NCI-H1105 treated with DMSO at 0.1 percent for 48 hours (cell line): Measurements from ENCODE around the gene PTPRZ1.

ENCODE experiments used
- DNase-seq: peaks from one replicate; lab custom pipeline; 2025; lab: John Stamatoyannopoulos, UW

The PTPRZ1 gene

DNA sequence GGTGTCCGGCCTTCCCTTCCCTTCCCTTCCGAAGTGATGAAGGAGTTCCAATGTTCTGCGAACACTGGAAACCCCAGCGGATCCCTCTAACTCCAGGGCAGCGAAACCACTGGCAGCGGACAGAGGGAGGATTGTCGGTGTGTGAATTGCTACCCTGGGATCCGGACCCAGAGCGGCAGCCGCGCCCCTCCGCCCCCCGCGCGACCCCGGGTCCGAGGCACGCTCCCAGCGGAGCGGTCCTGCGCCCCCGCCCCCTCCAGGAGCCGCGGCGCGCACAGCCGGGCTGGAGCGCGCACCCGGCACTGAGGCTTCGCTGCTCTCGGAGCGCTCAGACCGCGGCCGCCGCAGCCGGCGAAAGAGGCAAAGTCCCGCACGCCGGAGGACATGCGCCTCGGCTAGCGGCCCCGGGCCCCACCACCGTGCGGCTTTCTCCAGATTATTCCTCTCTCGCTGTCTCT, at the start of gene PTPRZ1:
TSS of gene PTPRZ1 (plus strand) at position 331 of the 458 bp plus-strand sequence. CDS start 339 bp downstream, outside the sequence.
- peak; percentile 58 for DNase-seq

DNA sequence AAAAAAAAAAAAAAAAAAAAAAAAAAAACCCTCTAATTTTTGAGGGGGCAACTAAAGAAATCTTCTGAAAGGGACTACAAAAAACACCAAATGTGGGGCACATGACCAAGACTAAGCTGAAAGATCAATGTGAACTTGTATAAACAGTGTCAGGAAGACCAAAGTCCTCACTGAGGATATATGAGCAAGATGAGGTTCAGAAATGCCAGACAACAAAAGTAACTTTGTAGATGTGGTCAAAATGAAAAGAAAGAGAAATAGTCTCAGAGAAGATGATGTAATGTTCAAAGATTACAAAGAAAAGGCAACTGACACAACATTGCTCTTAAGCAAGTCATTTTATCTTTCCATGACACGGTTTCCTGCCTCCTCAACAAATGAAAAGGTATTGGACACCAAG, 48.7 kb upstream of the PTPRZ1 start:
- no peak for DNase-seq

- peak; percentile 78 for DNase-seq
These were observed 41.6 kb upstream of the PTPRZ1 start for GRCh38 chr7:121831351-121831750.

DNA sequence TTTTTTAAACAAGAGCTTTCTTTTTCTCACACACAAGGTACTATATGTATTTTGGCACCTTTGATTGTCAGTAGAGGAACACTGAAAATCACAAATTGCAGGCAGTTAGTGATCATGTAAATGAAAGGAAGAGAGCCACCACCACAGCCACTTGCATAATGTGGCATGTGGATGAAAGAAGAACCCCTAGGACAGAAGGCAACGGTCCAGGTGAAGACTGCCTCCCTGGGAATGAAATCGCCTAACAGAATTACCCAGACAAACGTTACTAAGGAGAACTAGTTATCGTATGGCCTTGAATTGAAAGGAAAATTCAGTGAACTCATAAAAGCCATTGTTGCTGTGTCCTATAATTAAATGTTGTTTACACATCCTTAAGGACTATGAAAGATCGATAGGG, 41.2 kb upstream of the PTPRZ1 start:
- peak; percentile 96 for DNase-seq

DNA sequence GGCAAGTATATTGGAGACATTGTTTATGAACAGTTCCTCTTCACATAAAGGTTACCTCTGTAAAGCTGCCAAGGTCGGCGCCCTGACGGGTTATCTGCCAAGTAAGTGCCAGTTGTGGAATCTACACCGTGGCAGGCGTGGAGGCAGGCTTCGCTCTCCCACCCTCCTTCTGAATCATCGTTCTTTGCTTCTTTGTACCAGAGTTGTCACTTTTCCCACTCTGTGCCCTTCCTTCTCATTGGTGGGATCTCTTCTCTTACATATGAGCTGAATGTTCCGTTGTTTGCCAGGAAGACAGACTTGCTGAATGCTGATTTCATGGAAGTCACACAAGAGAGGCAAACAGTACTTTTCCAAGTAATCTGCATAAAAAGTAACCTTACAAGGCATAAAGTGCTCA, 40.6 kb upstream of the PTPRZ1 start:
- DNase-seq, result peak; percentile 83

GRCh38 chr7:121833991-121834390, 39.0 kb upstream of the PTPRZ1 start:
- DNase-seq, result no peak

DNA sequence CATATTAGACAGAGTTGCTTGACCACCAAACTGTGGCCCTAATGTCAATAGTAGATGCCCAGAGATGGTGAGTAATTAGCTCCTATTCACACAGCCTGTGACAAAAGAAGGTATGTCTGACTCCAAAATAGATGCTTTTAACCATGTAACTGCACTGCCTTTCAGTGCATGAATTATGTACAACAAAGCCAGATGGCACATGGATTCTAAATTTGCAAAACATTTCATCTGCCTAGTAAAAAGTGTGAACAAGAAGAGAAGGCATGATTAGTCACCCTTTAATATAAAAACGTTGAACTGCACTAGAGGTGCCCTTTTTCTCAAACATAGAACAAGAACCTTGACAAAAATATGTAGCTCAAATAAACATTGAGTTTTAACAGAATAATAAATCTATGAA, 35.5 kb upstream of the PTPRZ1 start:
- DNase-seq, result no peak

- DNase-seq, result no peak
These were observed 25.9 kb upstream of the PTPRZ1 start for GRCh38 chr7:121847041-121847440.

GRCh38 chr7:121853307-121853706, 19.7 kb upstream of the PTPRZ1 start:
- DNase-seq, result no peak

- no peak for DNase-seq
These were observed 12.0 kb upstream of the PTPRZ1 start for GRCh38 chr7:121860953-121861352.

- DNase-seq, result no peak
These were observed 10.4 kb upstream of the PTPRZ1 start for GRCh38 chr7:121862591-121862990.

- no peak for DNase-seq
These were observed 1.8 kb upstream of the PTPRZ1 start for GRCh38 chr7:121871188-121871587.

DNA sequence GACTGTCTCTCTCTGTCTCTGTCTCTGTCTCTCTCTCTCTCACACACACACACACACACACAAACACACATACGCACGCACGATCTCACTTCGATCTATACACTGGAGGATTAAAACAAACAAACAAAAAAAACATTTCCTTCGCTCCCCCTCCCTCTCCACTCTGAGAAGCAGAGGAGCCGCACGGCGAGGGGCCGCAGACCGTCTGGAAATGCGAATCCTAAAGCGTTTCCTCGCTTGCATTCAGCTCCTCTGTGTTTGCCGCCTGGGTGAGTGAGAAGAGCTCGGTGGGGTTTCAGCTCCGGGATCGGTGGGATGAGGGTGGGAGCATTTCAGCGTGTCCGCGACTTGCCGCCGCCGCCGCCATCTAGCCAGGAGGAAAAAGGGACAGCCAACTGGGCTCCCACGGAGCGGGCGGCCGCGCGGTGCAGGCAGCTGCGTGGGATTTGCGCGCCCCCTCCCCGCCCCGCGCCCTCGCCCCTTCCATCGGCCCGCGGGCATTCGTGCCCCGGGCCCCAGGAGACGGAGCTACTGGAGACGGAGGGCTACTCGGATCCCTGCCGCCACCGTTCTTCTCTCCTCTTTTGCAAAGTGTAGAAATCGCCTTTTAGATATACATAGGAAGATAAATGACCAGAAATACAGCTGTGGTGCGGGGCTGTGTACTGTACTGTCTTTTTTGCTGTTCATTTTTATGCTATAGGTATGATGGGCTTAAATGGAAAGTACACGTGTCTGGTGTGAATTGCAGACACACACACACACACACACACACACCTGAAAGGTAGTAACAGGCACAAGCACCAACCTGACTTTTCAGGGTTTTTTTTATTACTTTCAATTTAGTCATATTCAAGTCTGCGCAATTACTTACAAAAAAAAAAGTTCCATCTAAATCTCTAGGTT, 581 bp downstream of the PTPRZ1 start:
- DNase-seq, result peak; percentile 55

- no peak for DNase-seq
These were observed 1.3 kb downstream of the PTPRZ1 start for GRCh38 chr7:121874298-121874697.

- DNase-seq, result no peak
These were observed 2.2 kb downstream of the PTPRZ1 start for GRCh38 chr7:121875203-121875602.

- DNase-seq, result no peak
These were observed 3.9 kb downstream of the PTPRZ1 start for GRCh38 chr7:121876656-121877500.

DNA sequence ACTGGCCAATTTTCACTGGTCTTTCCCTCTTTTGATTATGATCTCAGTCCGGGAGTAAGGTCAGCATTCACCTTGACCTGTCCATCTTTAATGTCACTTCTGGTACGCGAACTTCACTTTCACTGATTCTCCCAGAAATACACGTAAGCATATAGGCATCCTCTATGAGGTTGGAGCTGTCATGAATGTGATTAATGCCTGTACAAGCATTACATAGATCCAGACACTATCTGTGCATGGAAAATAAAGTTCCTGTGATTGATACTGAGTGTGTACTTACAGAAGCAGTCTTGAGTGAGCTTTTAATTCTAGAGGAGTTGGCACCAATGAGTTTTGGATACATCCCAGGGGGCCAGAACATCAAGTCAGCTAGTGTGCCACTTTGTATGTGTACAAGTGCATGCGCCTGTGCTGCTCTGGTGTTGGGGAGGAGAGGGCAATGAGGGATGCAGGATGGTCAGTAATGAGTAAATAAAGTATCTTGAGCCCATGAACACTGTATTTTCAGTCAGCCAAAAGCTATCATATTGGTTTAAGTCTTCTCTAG, 6.0 kb downstream of the PTPRZ1 start:
- DNase-seq, result no peak

DNA sequence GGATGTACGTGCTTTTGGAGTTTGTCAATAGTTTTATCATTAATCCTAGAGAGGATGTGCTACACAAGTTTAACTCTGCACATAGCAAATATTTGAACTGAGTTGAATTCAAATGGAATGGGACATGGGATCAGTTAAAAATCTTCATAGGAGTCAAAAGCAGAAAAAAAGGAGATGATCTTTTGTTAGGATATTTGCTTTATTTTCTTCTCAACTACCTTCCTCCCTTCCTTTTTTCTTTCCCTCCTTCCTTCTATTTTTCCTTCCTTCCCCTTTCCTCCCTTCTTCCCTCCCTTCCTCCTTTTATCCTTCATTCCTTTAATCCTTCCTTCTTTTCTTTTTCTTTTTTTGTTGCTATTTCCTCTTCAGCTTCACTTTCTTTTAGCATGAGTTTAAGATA, 6.6 kb downstream of the PTPRZ1 start:
- DNase-seq, result no peak

DNA sequence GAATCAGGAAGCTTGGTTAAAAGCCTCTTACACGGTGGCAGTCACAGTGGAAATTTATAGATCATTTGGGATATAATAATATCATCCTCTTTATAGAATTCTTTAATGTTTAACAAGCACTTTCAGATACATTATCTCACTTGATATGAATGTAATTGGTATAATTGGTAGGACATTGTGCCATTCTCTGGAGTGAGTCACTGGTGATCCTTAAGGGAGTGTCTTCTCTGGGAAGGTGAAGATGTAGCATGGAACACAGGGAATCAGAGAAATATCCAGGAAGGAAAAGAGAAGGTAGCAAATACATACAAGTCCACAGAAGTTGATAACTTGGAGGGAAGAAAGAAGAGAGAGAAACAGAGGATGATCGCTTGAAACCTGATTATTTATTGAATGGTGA, 9.8 kb downstream of the PTPRZ1 start:
- DNase-seq, result peak; percentile 39

- no peak for DNase-seq
These were observed 12.4 kb downstream of the PTPRZ1 start for GRCh38 chr7:121885166-121885920.

DNA sequence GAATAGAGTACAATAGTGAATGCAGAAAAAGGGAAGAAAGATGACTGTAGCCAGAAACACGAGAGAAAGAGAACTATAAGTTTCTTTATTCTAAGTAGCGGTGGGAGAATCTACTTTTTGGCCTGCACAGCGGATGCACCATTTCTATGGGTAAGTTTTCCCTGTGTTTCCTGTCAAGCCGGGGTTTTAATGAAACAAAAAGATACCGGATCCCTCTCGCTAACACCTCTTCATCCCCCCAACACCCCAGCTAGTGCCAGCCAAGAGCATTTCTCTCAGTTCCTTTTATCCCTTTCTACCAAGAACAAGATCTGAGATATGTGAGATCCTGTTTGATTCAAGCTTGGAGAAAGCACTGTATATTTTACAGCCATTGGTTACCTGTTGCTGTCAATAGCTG, 14.7 kb downstream of the PTPRZ1 start:
- no peak for DNase-seq

DNA sequence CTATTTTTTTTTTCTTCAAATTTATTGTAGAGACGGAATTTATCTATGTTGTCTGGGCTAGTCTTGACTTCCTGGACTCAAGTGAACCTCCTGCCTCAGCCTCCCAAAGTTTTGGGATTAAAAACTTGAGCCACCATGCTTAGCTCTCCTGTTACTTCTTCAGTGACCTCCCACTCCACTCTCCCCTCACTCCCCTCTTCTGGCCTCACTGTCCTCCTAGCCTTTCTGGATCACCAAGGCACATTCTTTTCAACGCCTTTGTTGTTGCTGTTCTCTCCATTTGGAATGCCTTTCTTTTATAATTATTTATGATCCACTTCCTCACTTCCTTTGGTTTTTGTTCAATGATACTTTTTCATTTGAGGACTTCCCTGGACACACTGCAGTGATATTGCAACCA, 17.9 kb downstream of the PTPRZ1 start:
- DNase-seq, result no peak
